Measurements from ENCODE around the gene MORN1.

Gene MORN1

GRCh38 chr1:2412395-2412772, 21.0 kb upstream of the MORN1 start, which contains the start of gene PEX10:
Gene PEX10, minus strand, starts transcription at chr1:2412564. Its CDS starts 62 bp downstream, at chr1:2412502.
- DNase-seq (ENCODE audit: low read depth, low spot score): peak; percentile 37
- Histone ChIP-seq H3K4me3 (peak within 1 kb of the TSS; percentile 96), H3K9me3 (ENCODE audit: low read depth, low read length) (no peaks in the 10 kb centered on the region), H3K27ac (peak within 1 kb of the TSS; percentile 60; the same call in 1 of the 2 replicates), H3K36me3 (ENCODE audit: insufficient read depth, low read length) (no peaks in the 10 kb centered on the region; the same call in 1 of the 2 replicates), H3K9ac (ENCODE audit: insufficient read length) (peak within 1 kb of the TSS; percentile 96)
- TF ChIP-seq POLR2AphosphoS5 (IDR thresholded peaks at IDR 0.05; ENCODE audit: borderline replicate concordance, low read depth, low read length) (peak; percentile 66), EZH2 (IDR thresholded peaks at IDR 0.05) (no peak)

- TF ChIP-seq POLR2AphosphoS5 (IDR thresholded peaks at IDR 0.05; ENCODE audit: borderline replicate concordance, low read depth, low read length) (no peak), FOXP2 (optimal IDR thresholded peaks at IDR 0.05; ENCODE audit: control extremely low read depth, extremely low read length, insufficient read depth) (no peak), EZH2 (IDR thresholded peaks at IDR 0.05) (no peak)
- Histone ChIP-seq H3K9me3 (ENCODE audit: low read depth, low read length) (no peaks in the 10 kb centered on the region), H3K27ac (peak overlapping the region; percentile 60; the same call in 1 of the 2 replicates), H3K36me3 (ENCODE audit: insufficient read depth, low read length) (no peaks in the 10 kb centered on the region; the same call in 1 of the 2 replicates), H3K4me3 (peak overlapping the region; percentile 96), H3K9ac (ENCODE audit: insufficient read length) (peak overlapping the region; percentile 96)
- no peak for DNase-seq (ENCODE audit: low read depth, low spot score)
Observed at GRCh38 chr1:2411801-2412394, 20.5 kb upstream of the MORN1 start.

- H3K27ac ChIP-seq: no peak overlapping the region
- TF ChIP-seq EZH2 (IDR thresholded peaks at IDR 0.05): no peak
- TF ChIP-seq POLR2AphosphoS5 (IDR thresholded peaks at IDR 0.05; ENCODE audit: borderline replicate concordance, low read depth, low read length): no peak
- TF ChIP-seq FOXP2 (optimal IDR thresholded peaks at IDR 0.05; ENCODE audit: control extremely low read depth, extremely low read length, insufficient read depth): no peak
- peaks cover 7% of the 10 kb centered on the region; the same call in 1 of the 2 replicates for H3K36me3 ChIP-seq (ENCODE audit: insufficient read depth, low read length)
- H3K9me3 ChIP-seq (ENCODE audit: low read depth, low read length): no peaks in the 10 kb centered on the region
- no peak for DNase-seq (ENCODE audit: low read depth, low spot score)
- H3K4me3 ChIP-seq: no peak overlapping the region
- H3K9ac ChIP-seq (ENCODE audit: insufficient read length): no peak overlapping the region
Observed at GRCh38 chr1:2409745-2410144, 18.4 kb upstream of the MORN1 start.

GRCh38 chr1:2408859-2409276, 17.5 kb upstream of the MORN1 start:
- H3K36me3 ChIP-seq (ENCODE audit: insufficient read depth, low read length): peaks cover 16% of the 10 kb centered on the region
- H3K4me3 ChIP-seq: no peak overlapping the region
- no peaks in the 10 kb centered on the region for H3K9me3 ChIP-seq (ENCODE audit: low read depth, low read length)
- TF ChIP-seq EZH2 (IDR thresholded peaks at IDR 0.05): no peak
- no peak for TF ChIP-seq FOXP2 (optimal IDR thresholded peaks at IDR 0.05; ENCODE audit: control extremely low read depth, extremely low read length, insufficient read depth)
- no peak for TF ChIP-seq POLR2AphosphoS5 (IDR thresholded peaks at IDR 0.05; ENCODE audit: borderline replicate concordance, low read depth, low read length)
- H3K9ac ChIP-seq (ENCODE audit: insufficient read length): no peak overlapping the region
- DNase-seq (ENCODE audit: low read depth, low spot score): no peak
- H3K27ac ChIP-seq: no peak overlapping the region

- Histone ChIP-seq H3K36me3 (ENCODE audit: insufficient read depth, low read length) (peaks cover 18% of the 10 kb centered on the region), H3K9me3 (ENCODE audit: low read depth, low read length) (no peaks in the 10 kb centered on the region), H3K9ac (ENCODE audit: insufficient read length) (no peak overlapping the region), H3K4me3 (no peak overlapping the region), H3K27ac (no peak overlapping the region)
- no peak for DNase-seq (ENCODE audit: low read depth, low spot score)
- TF ChIP-seq FOXP2 (optimal IDR thresholded peaks at IDR 0.05; ENCODE audit: control extremely low read depth, extremely low read length, insufficient read depth): no peak
- no peak for TF ChIP-seq EZH2 (IDR thresholded peaks at IDR 0.05)
- TF ChIP-seq POLR2AphosphoS5 (IDR thresholded peaks at IDR 0.05; ENCODE audit: borderline replicate concordance, low read depth, low read length): no peak
Observed at GRCh38 chr1:2408456-2408855, 17.1 kb upstream of the MORN1 start.

- peaks cover 23% of the 10 kb centered on the region for H3K36me3 ChIP-seq (ENCODE audit: insufficient read depth, low read length)
- H3K27ac ChIP-seq: no peak overlapping the region
- H3K9me3 ChIP-seq (ENCODE audit: low read depth, low read length): no peaks in the 10 kb centered on the region
Observed at GRCh38 chr1:2407991-2408275, 16.6 kb upstream of the MORN1 start.

GRCh38 chr1:2407166-2407990, 16.0 kb upstream of the MORN1 start:
- H3K9me3 ChIP-seq (ENCODE audit: low read depth, low read length): no peaks in the 10 kb centered on the region
- H3K36me3 ChIP-seq (ENCODE audit: insufficient read depth, low read length): peaks cover 28% of the 10 kb centered on the region
- TF ChIP-seq POLR2AphosphoS5 (IDR thresholded peaks at IDR 0.05; ENCODE audit: borderline replicate concordance, low read depth, low read length) (no peak), EZH2 (IDR thresholded peaks at IDR 0.05) (no peak), FOXP2 (optimal IDR thresholded peaks at IDR 0.05; ENCODE audit: control extremely low read depth, extremely low read length, insufficient read depth) (no peak)
- no peak overlapping the region for H3K27ac ChIP-seq
- DNase-seq (ENCODE audit: low read depth, low spot score): no peak
- no peak overlapping the region for H3K4me3 ChIP-seq
- H3K9ac ChIP-seq (ENCODE audit: insufficient read length): no peak overlapping the region

More at GRCh38 chr1:2407991-2408275, 16.6 kb upstream of the MORN1 start:
- no peak overlapping the region for H3K9ac ChIP-seq (ENCODE audit: insufficient read length)
- no peak overlapping the region for H3K4me3 ChIP-seq
- no peak for TF ChIP-seq POLR2AphosphoS5 (IDR thresholded peaks at IDR 0.05; ENCODE audit: borderline replicate concordance, low read depth, low read length)
- no peak for TF ChIP-seq EZH2 (IDR thresholded peaks at IDR 0.05)
- no peak for TF ChIP-seq FOXP2 (optimal IDR thresholded peaks at IDR 0.05; ENCODE audit: control extremely low read depth, extremely low read length, insufficient read depth)
- no peak for DNase-seq (ENCODE audit: low read depth, low spot score)

GRCh38 chr1:2406451-2407041, 15.2 kb upstream of the MORN1 start:
- Histone ChIP-seq H3K4me3 (no peak overlapping the region), H3K36me3 (ENCODE audit: insufficient read depth, low read length) (peaks cover 36% of the 10 kb centered on the region), H3K27ac (no peak overlapping the region), H3K9ac (ENCODE audit: insufficient read length) (no peak overlapping the region), H3K9me3 (ENCODE audit: low read depth, low read length) (no peaks in the 10 kb centered on the region)
- DNase-seq (ENCODE audit: low read depth, low spot score): no peak
- TF ChIP-seq EZH2 (IDR thresholded peaks at IDR 0.05) (no peak), POLR2AphosphoS5 (IDR thresholded peaks at IDR 0.05; ENCODE audit: borderline replicate concordance, low read depth, low read length) (no peak; the same call in 1 of the 2 replicates), FOXP2 (optimal IDR thresholded peaks at IDR 0.05; ENCODE audit: control extremely low read depth, extremely low read length, insufficient read depth) (no peak)

Measured in SK-N-MC (cell line).